COLO829 (cell line): ENCODE results near the gene SF3A2.

Source experiments
- DNase-seq: peaks from one replicate; pipeline ENCODE4 v3.0.0; 2012; ENCODE audit warnings: low spot score

Gene SF3A2

GRCh38 chr19:2240881-2241760 is 4.5 kb downstream of the SF3A2 start:
- no peak for DNase-seq

GRCh38 chr19:2242092-2242537 is 5.5 kb downstream of the SF3A2 start:
- no peak for DNase-seq

- DNase-seq, result no peak
Measured at GRCh38 chr19:2242816-2243215, 6.2 kb downstream of the SF3A2 start.

- no peak for DNase-seq
Measured at GRCh38 chr19:2243274-2244124, 6.9 kb downstream of the SF3A2 start.

GRCh38 chr19:2244125-2244411 is 7.4 kb downstream of the SF3A2 start:
- no peak for DNase-seq

GRCh38 chr19:2244486-2244885 is 7.9 kb downstream of the SF3A2 start:
- DNase-seq, result no peak

- DNase-seq, result no peak
Measured at GRCh38 chr19:2245273-2245672, 8.6 kb downstream of the SF3A2 start.

GRCh38 chr19:2246014-2246620 is 9.5 kb downstream of the SF3A2 start:
- DNase-seq, result no peak

GRCh38 chr19:2246801-2247361 is 10.3 kb downstream of the SF3A2 start:
- no peak for DNase-seq

- DNase-seq, result no peak
Measured at GRCh38 chr19:2247433-2248101, 10.9 kb downstream of the SF3A2 start.

- DNase-seq, result no peak
Measured at GRCh38 chr19:2248136-2249009, 11.7 kb downstream of the SF3A2 start.

GRCh38 chr19:2249010-2249866 is 12.6 kb downstream of the SF3A2 start, which contains the start of gene AMH:
TSS of gene AMH (plus strand) at chr19:2249323. CDS start at chr19:2249333, 10 bp downstream.
- no peak for DNase-seq

- DNase-seq, result no peak
Measured at GRCh38 chr19:2249880-2250765, 13.5 kb downstream of the SF3A2 start.

GRCh38 chr19:2250766-2251105 is 14.1 kb downstream of the SF3A2 start:
- DNase-seq, result no peak

- no peak for DNase-seq
Measured at GRCh38 chr19:2251106-2252054, 14.8 kb downstream of the SF3A2 start.

GRCh38 chr19:2252055-2252796 is 15.6 kb downstream of the SF3A2 start:
- no peak for DNase-seq

GRCh38 chr19:2252797-2253105 is 16.1 kb downstream of the SF3A2 start:
- DNase-seq, result no peak
